HepG2 (cell line): ENCODE results near the gene DIABLO. TPM values are rescaled to one million over a fixed set of nuclear protein-coding genes. Genes with fewer than 3 reads are reported as not detected.
A peak's percentile ranks its signal among the peaks of the same experiment; 100 is the strongest.

ENCODE experiments used
- AKAP8 ChIP-seq: sonication (generic); formaldehyde crosslinking; IDR thresholded peaks from 2 replicates; pipeline ENCODE4 v1.5.1; 2020; ENCODE audit warnings: mild to moderate bottlenecking, missing genetic modification reagents
- CHD4 ChIP-seq: fragments of 200-600 bp; sonication (generic); IDR thresholded peaks from 2 replicates; pipeline ENCODE4 v1.7.0; 2017; ENCODE audit warnings: mild to moderate bottlenecking, low read length, borderline replicate concordance
- DZIP1 ChIP-seq: sonication (generic); formaldehyde crosslinking; IDR thresholded peaks from 2 replicates; pipeline ENCODE4 v1.5.0; 2020; ENCODE audit warnings: mild to moderate bottlenecking, missing genetic modification reagents
- E2F2 ChIP-seq: sonication (generic); formaldehyde crosslinking; IDR thresholded peaks from 2 replicates; pipeline ENCODE4 v1.4.0; 2020; ENCODE audit warnings: missing genetic modification reagents, borderline replicate concordance
- ETS1 ChIP-seq: sonication (generic); formaldehyde crosslinking; IDR thresholded peaks from 2 replicates; pipeline ENCODE4 v1.4.0; 2020; ENCODE audit warnings: missing genetic modification reagents
- IKZF4 ChIP-seq: sonication (generic); formaldehyde crosslinking; IDR thresholded peaks from 2 replicates; pipeline ENCODE4 v1.5.1; 2020; ENCODE audit warnings: borderline replicate concordance, mild to moderate bottlenecking, low read depth, missing genetic modification reagents; ENCODE audit errors: not compliant biosample characterization
- IRX3 ChIP-seq: sonication (generic); formaldehyde crosslinking; IDR thresholded peaks from 2 replicates; pipeline ENCODE4 v1.8.1; 2023; ENCODE audit warnings: mild to moderate bottlenecking, low read depth, missing genetic modification reagents, borderline replicate concordance
- MLLT10 ChIP-seq: sonication (generic); formaldehyde crosslinking; IDR thresholded peaks from 2 replicates; pipeline ENCODE4 v1.4.0; 2020; ENCODE audit warnings: missing genetic modification reagents
- MLX ChIP-seq: IDR thresholded peaks from 2 replicates; pipeline ENCODE4 v1.6.1; 2016
- MTERF4 ChIP-seq: sonication (generic); formaldehyde crosslinking; IDR thresholded peaks from 2 replicates; pipeline ENCODE4 v1.8.0; 2023; ENCODE audit warnings: mild to moderate bottlenecking, missing genetic modification reagents
- MYPOP ChIP-seq: sonication (generic); formaldehyde crosslinking; IDR thresholded peaks from 2 replicates; pipeline ENCODE4 v1.8.1; 2023; ENCODE audit warnings: mild to moderate bottlenecking, moderate library complexity, missing genetic modification reagents
- SKI ChIP-seq: fragments of 450-650 bp; IDR thresholded peaks from one replicate; pipeline ENCODE4 v1.6.1; 2018; ENCODE audit warnings: mild to moderate bottlenecking; ENCODE audit not compliant: partially characterized antibody
- ZFP82 ChIP-seq: sonication (generic); formaldehyde crosslinking; IDR thresholded peaks from 2 replicates; pipeline ENCODE4 v1.5.1; 2020; ENCODE audit warnings: mild to moderate bottlenecking, missing genetic modification reagents, borderline replicate concordance
- ZFP91 ChIP-seq: sonication (generic); formaldehyde crosslinking; IDR thresholded peaks from 2 replicates; pipeline ENCODE4 v1.9.0; 2022; ENCODE audit warnings: missing genetic modification reagents, mild to moderate bottlenecking, borderline replicate concordance
- ZNF326 ChIP-seq: sonication (generic); formaldehyde crosslinking; IDR thresholded peaks from 2 replicates; pipeline ENCODE4 v1.4.0; 2020; ENCODE audit warnings: missing genetic modification reagents, borderline replicate concordance
- ZNF546 ChIP-seq: sonication (generic); formaldehyde crosslinking; conservative IDR thresholded peaks from 2 replicates; pipeline ENCODE4 v1.8.1; 2023; ENCODE audit warnings: mild to moderate bottlenecking, missing genetic modification reagents
- ZNF556 ChIP-seq: sonication (generic); formaldehyde crosslinking; IDR thresholded peaks from 2 replicates; pipeline ENCODE4 v1.4.0; 2020; ENCODE audit warnings: mild to moderate bottlenecking, missing genetic modification reagents, borderline replicate concordance
- polyA plus RNA-seq, 8 experiments: library from polyadenylated mRNA; depleted of rRNA in 3 of 8; stranded (reverse) in 7 of 8; unstranded in 1 of 8; fragments of >200 nt; fragmentation: Illumina TruSeq in 4 of 8; extraction: Trizol in 4 of 8; gene quantifications; 2 replicates each; pipeline versions ENCODE4 v1.2.1 to v1.2.3, GENCODE V29; 2011 to 2016; ENCODE audit warnings: low read depth in 4 of 8, missing spikeins in 1 of 8, mixed read lengths in 1 of 8; ENCODE audit not compliant: insufficient read depth in 1 of 8
- total RNA-seq, 5 experiments: library from RNA; depleted of rRNA; stranded (reverse); fragments of >200 nt; fragmentation: Illumina TruSeq; extraction: Trizol; gene quantifications; 2 replicates each; pipeline ENCODE4 v1.2.3, GENCODE V29; 2016; ENCODE audit warnings: low read depth in 1 of 5

Gene DIABLO
- total and polyA plus RNA-seq, 2 of the 13 experiments (the other 11 are each of a cell fraction or from before 2014, with no cell fraction given): 20.7 to 70.9 TPM

GRCh38 chr12:122225683-122226365 is at the start of gene DIABLO (continued):
- TF ChIP-seq ETS1 (CRISPR knock-in tag) (no peak; the same call in 1 of the 2 replicates), ZNF556 (peak; percentile 35; the same call in 1 of the 2 replicates), ZFP82 (CRISPR knock-in tag) (no peak), IRX3 (no peak), ZFP91 (peak; percentile 89; the same call in 1 of the 2 replicates), MTERF4 (CRISPR knock-in tag) (no peak), ZNF546 (CRISPR knock-in tag) (no peak), AKAP8 (no peak), IKZF4 (CRISPR knock-in tag) (no peak), MYPOP (CRISPR knock-in tag) (peak; percentile 91), SKI (peak; percentile 49), E2F2 (CRISPR knock-in tag) (no peak), MLLT10 (CRISPR knock-in tag) (no peak), CHD4 (no peak), ZNF326 (CRISPR knock-in tag) (0 out of 2 replicates have a peak, but pooled peaks have one; percentile 62), MLX (CRISPR knock-in tag) (peak; percentile 72), DZIP1 (no peak; the same call in 1 of the 2 replicates)
